Gastroesophageal sphincter (tissue), 4 donors: ENCODE measurements around the gene EXPH5. TPM values are rescaled to one million over a fixed set of nuclear protein-coding genes. Genes with fewer than 3 reads are reported as not detected.

Source experiments
- ATAC-seq: fragments of 150-250 bp; one replicate; pipeline ENCODE4 v1.9.1; 2016; ENCODE audit warnings: mild to moderate bottlenecking, moderate library complexity
- H3K27ac ChIP-seq, 4 donors: fragments of 200-600 bp; sonication (generic) in 3 of 4; 1 replicate in 3 of 4; 2 replicates in 1 of 4; pipeline ENCODE4 v1.5.1; 2016 to 2019
- H3K27me3 ChIP-seq: fragments of 200-600 bp; sonication (generic); one replicate; pipeline ENCODE4 v1.5.1; 2019
- H3K36me3 ChIP-seq, 2 donors: fragments of 200-600 bp; sonication (generic); one replicate each; pipeline ENCODE4 v1.5.1; 2019; ENCODE audit warnings: control low read depth in 1 of 2
- H3K4me1 ChIP-seq, 3 donors: fragments of 200-600 bp; sonication (generic); 1 replicate in 2 of 3; 2 replicates in 1 of 3; pipeline ENCODE4 v1.5.1; 2016 to 2019; ENCODE audit warnings: control low read depth in 2 of 3
- H3K4me3 ChIP-seq, 2 donors: fragments of 200-600 bp; sonication (generic); one replicate each; pipeline ENCODE4 v1.5.1; 2019; ENCODE audit warnings: mild to moderate bottlenecking in 1 of 2, moderate library complexity in 1 of 2
- H3K9me3 ChIP-seq, 3 donors: fragments of 200-600 bp; sonication (generic); one replicate each; pipeline ENCODE4 v1.5.1; 2017 to 2019; ENCODE audit warnings: control low read depth in 2 of 3
- CTCF ChIP-seq, 4 experiments: fragments of 200-600 bp in 2 of 4; fragments of 450-650 bp in 2 of 4; sonication (generic) in 1 of 4; IDR thresholded peaks; one replicate each; pipeline ENCODE4 v1.5.1; 2017 to 2019; ENCODE audit warnings: antibody characterized with exemption in 4 of 4, mild to moderate bottlenecking in 2 of 4, moderate library complexity in 2 of 4
- EP300 ChIP-seq: sonication (generic); formaldehyde crosslinking; IDR thresholded peaks from one replicate; pipeline ENCODE4 v1.6.1; 2017; ENCODE audit warnings: antibody characterized with exemption, mild to moderate bottlenecking
- POLR2A ChIP-seq, 2 donors: fragments of 450-650 bp; IDR thresholded peaks; one replicate each; pipeline ENCODE4 v1.6.1; 2017; ENCODE audit warnings: antibody characterized with exemption in 2 of 2, mild to moderate bottlenecking in 2 of 2, moderate library complexity in 1 of 2
- POLR2AphosphoS5 ChIP-seq: sonication (generic); formaldehyde crosslinking; IDR thresholded peaks from one replicate; pipeline ENCODE4 v1.6.1; 2017; ENCODE audit warnings: antibody characterized with exemption
- WGBS, 2 donors: methylation state at CpG; one replicate each; pipeline ENCODE4 v1.1.5; 2018; ENCODE audit warnings: low coverage in 1 of 2; 5-methylcytosine and 5-hydroxymethylcytosine counted together
- total RNA-seq, 4 donors: library from RNA; depleted of rRNA; stranded (reverse); fragments of >200 nt; gene quantifications; one replicate each; pipeline ENCODE4 v1.1.0, GENCODE V29; 2016

Gene EXPH5
- total RNA-seq, 4 donors from 2014 or later, result 1.1 to 4.8 (median 4.0) TPM

GRCh38 chr11:108500721-108501120 is 92.8 kb downstream of the EXPH5 start:
- 20 to 51% methylated on average over 1 to 2 of the region's 2 CpGs for WGBS, 2 donors
- no peaks in the 10 kb centered on the region for H3K36me3 ChIP-seq
- H3K27me3 ChIP-seq, result no peaks in the 10 kb centered on the region
- peaks cover 0 to 24% (median 0%) of the 10 kb centered on the region in 3 donors for H3K4me1 ChIP-seq
- no peak overlapping the region for H3K4me3 ChIP-seq
- no peaks in the 10 kb centered on the region for H3K9me3 ChIP-seq
- no peak for ATAC-seq
- no peak for TF ChIP-seq POLR2A (IDR thresholded peaks at IDR 0.05)
- TF ChIP-seq POLR2AphosphoS5, result no peak
- TF ChIP-seq CTCF (IDR thresholded peaks at IDR 0.05), result no peak
- TF ChIP-seq EP300, result no peak
- H3K27ac ChIP-seq, result peak overlapping the region in 1 of 4 donors; percentile 99

- no peak for ATAC-seq
- 82 to 88% methylated on average over 4 of the region's 4 CpGs for WGBS, 2 donors
- no peak overlapping the region for H3K4me3 ChIP-seq
- H3K4me1 ChIP-seq, result peaks cover 0 to 24% (median 0%) of the 10 kb centered on the region in 3 donors
- no peaks in the 10 kb centered on the region for H3K9me3 ChIP-seq
- peak overlapping the region in 1 of 4 donors; percentile 99 for H3K27ac ChIP-seq
- TF ChIP-seq CTCF (IDR thresholded peaks at IDR 0.05) (no peak), POLR2AphosphoS5 (no peak), POLR2A (IDR thresholded peaks at IDR 0.05) (no peak), EP300 (no peak)
- peaks cover 0 to 2% of the 10 kb centered on the region in 2 donors for H3K36me3 ChIP-seq
- H3K27me3 ChIP-seq, result no peaks in the 10 kb centered on the region
Measured at GRCh38 chr11:108500169-108500568, 93.4 kb downstream of the EXPH5 start.

GRCh38 chr11:108498816-108499408 is 94.7 kb downstream of the EXPH5 start:
- TF ChIP-seq POLR2A (IDR thresholded peaks at IDR 0.05) (no peak), POLR2AphosphoS5 (no peak), CTCF (IDR thresholded peaks at IDR 0.05) (no peak), EP300 (no peak)
- 44 to 47% methylated on average over 11 to 15 of the region's 29 CpGs for WGBS, 2 donors

GRCh38 chr11:108498046-108498815 is 95.3 kb downstream of the EXPH5 start, which contains the start of gene POGLUT3:
Gene POGLUT3, minus strand, starts transcription at chr11:108498384. Its CDS starts 18 bp downstream, at chr11:108498366.
- H3K27me3 ChIP-seq, result no peaks in the 10 kb centered on the region
- peak within 1 kb of the TSS; percentile 92 to 99 (median 95) for H3K27ac ChIP-seq
- peaks cover 0 to 6% of the 10 kb centered on the region in 2 donors for H3K36me3 ChIP-seq
- peak; percentile 71 for ATAC-seq
- peaks cover 0 to 24% (median 0%) of the 10 kb centered on the region in 3 donors for H3K4me1 ChIP-seq
- WGBS, 2 donors, result 0% methylated on average over 22 of the region's 84 CpGs; no CpG with 5 or more reads in 1 of the 2 donors
- H3K4me3 ChIP-seq, result peak within 1 kb of the TSS; percentile 76 to 91
- no peaks in the 10 kb centered on the region for H3K9me3 ChIP-seq
- peak in 2 of 4 experiments; percentile 14 to 21 for TF ChIP-seq CTCF (IDR thresholded peaks at IDR 0.05)
- peak; percentile 64 for TF ChIP-seq POLR2AphosphoS5
- TF ChIP-seq POLR2A (IDR thresholded peaks at IDR 0.05), result peak; percentile 43 to 50
- no peak for TF ChIP-seq EP300

More at GRCh38 chr11:108498816-108499408, 94.7 kb downstream of the EXPH5 start:
- peaks cover 0 to 6% of the 10 kb centered on the region in 2 donors for H3K36me3 ChIP-seq
- no peaks in the 10 kb centered on the region for H3K27me3 ChIP-seq
- peak overlapping the region; percentile 92 to 99 (median 95) for H3K27ac ChIP-seq
- H3K4me3 ChIP-seq, result peak overlapping the region; percentile 76 to 91
- H3K9me3 ChIP-seq, result no peaks in the 10 kb centered on the region
- no peak for ATAC-seq
- peaks cover 0 to 24% (median 0%) of the 10 kb centered on the region in 3 donors for H3K4me1 ChIP-seq
